Measurements from ENCODE around the gene TTC12.

Gene TTC12

GRCh38 chr11:113397212-113397611, 82.8 kb downstream of the TTC12 start:
- DNase-seq (ENCODE audit: low read depth, low spot score), result no peak
- no peak overlapping the region for H3K27ac ChIP-seq

GRCh38 chr11:113397821-113398220, 83.4 kb downstream of the TTC12 start:
- no peak overlapping the region for H3K27ac ChIP-seq
- DNase-seq (ENCODE audit: low read depth, low spot score), result no peak

GRCh38 chr11:113398669-113399430, 84.5 kb downstream of the TTC12 start:
- no peak for DNase-seq (ENCODE audit: low read depth, low spot score)

GRCh38 chr11:113400631-113401230, 86.3 kb downstream of the TTC12 start:
- no peak for DNase-seq (ENCODE audit: low read depth, low spot score)

More at GRCh38 chr11:113398669-113399430, 84.5 kb downstream of the TTC12 start:
- no peak overlapping the region for H3K27ac ChIP-seq

GRCh38 chr11:113401718-113402117, 87.3 kb downstream of the TTC12 start:
- no peak overlapping the region for H3K27ac ChIP-seq
- peak; percentile 88 for DNase-seq (ENCODE audit: low read depth, low spot score)

More at GRCh38 chr11:113400631-113401230, 86.3 kb downstream of the TTC12 start:
- H3K27ac ChIP-seq, result no peak overlapping the region

GRCh38 chr11:113404859-113405430, 90.6 kb downstream of the TTC12 start:
- no peak overlapping the region for H3K27ac ChIP-seq
- no peak for DNase-seq (ENCODE audit: low read depth, low spot score)

GRCh38 chr11:113405724-113406478, 91.5 kb downstream of the TTC12 start:
- no peak for DNase-seq (ENCODE audit: low read depth, low spot score)
- no peak overlapping the region for H3K27ac ChIP-seq

- no peak overlapping the region for H3K27ac ChIP-seq
- DNase-seq (ENCODE audit: low read depth, low spot score), result no peak
Measured at GRCh38 chr11:113407163-113407562, 92.8 kb downstream of the TTC12 start.

- no peak for DNase-seq (ENCODE audit: low read depth, low spot score)
- H3K27ac ChIP-seq, result no peak overlapping the region
Measured at GRCh38 chr11:113408206-113408605, 93.8 kb downstream of the TTC12 start.

GRCh38 chr11:113408887-113409286, 94.5 kb downstream of the TTC12 start:
- H3K27ac ChIP-seq, result no peak overlapping the region
- DNase-seq (ENCODE audit: low read depth, low spot score), result no peak

GRCh38 chr11:113409526-113409925, 95.1 kb downstream of the TTC12 start:
- DNase-seq (ENCODE audit: low read depth, low spot score), result no peak
- H3K27ac ChIP-seq, result no peak overlapping the region

- no peak overlapping the region for H3K27ac ChIP-seq
- DNase-seq (ENCODE audit: low read depth, low spot score), result no peak
Measured at GRCh38 chr11:113410414-113411135, 96.2 kb downstream of the TTC12 start.

- no peak overlapping the region for H3K27ac ChIP-seq
- no peak for DNase-seq (ENCODE audit: low read depth, low spot score)
Measured at GRCh38 chr11:113411536-113411935, 97.2 kb downstream of the TTC12 start.

GRCh38 chr11:113412675-113413074, 98.3 kb downstream of the TTC12 start:
- no peak overlapping the region for H3K27ac ChIP-seq
- no peak for DNase-seq (ENCODE audit: low read depth, low spot score)

GRCh38 chr11:113415343-113415742, 101.0 kb downstream of the TTC12 start:
- no peak for DNase-seq (ENCODE audit: low read depth, low spot score)
- no peak overlapping the region for H3K27ac ChIP-seq

Measured in epithelial cell of prostate (primary cell).